ENCODE measurements around the gene DNMT3A.
"Not testable (repeated sequence)": the region's sequence is repeated elsewhere in the genome, so short reads cannot be mapped to it uniquely, and the experiment has no call there.

Gene DNMT3A

GRCh38 chr2:25234738-25235137, 107.0 kb downstream of the DNMT3A start:
- DNase-seq (ENCODE audit: low spot score): no peak

GRCh38 chr2:25233916-25234605, 107.7 kb downstream of the DNMT3A start:
- DNase-seq (ENCODE audit: low spot score): no peak

- no peak for DNase-seq (ENCODE audit: low spot score)
These were observed 109.4 kb downstream of the DNMT3A start for GRCh38 chr2:25232248-25232825.

GRCh38 chr2:25230948-25231311, 110.8 kb downstream of the DNMT3A start:
- DNase-seq (ENCODE audit: low spot score): no peak

GRCh38 chr2:25230198-25230947, 111.4 kb downstream of the DNMT3A start:
- DNase-seq (ENCODE audit: low spot score): no peak

- no peak for DNase-seq (ENCODE audit: low spot score)
These were observed 112.2 kb downstream of the DNMT3A start for GRCh38 chr2:25229279-25230197.

- DNase-seq (ENCODE audit: low spot score): peak; percentile 67
These were observed 112.9 kb downstream of the DNMT3A start for GRCh38 chr2:25228848-25229278.

- DNase-seq (ENCODE audit: low spot score): no peak
These were observed 114.1 kb downstream of the DNMT3A start for GRCh38 chr2:25227576-25227975.

GRCh38 chr2:25226827-25227226, 114.9 kb downstream of the DNMT3A start:
- DNase-seq (ENCODE audit: low spot score): no peak

- no peak for DNase-seq (ENCODE audit: low spot score)
These were observed 119.1 kb downstream of the DNMT3A start for GRCh38 chr2:25222477-25223121.

- no peak for DNase-seq (ENCODE audit: low spot score)
These were observed 120.1 kb downstream of the DNMT3A start for GRCh38 chr2:25221579-25221978.

GRCh38 chr2:25220313-25220712, 121.4 kb downstream of the DNMT3A start:
- DNase-seq (ENCODE audit: low spot score): no peak

GRCh38 chr2:25219621-25220020, 122.1 kb downstream of the DNMT3A start:
- DNase-seq (ENCODE audit: low spot score): no peak

- no peak for DNase-seq (ENCODE audit: low spot score)
These were observed 123.6 kb downstream of the DNMT3A start for GRCh38 chr2:25218100-25218499.

- DNase-seq (ENCODE audit: low spot score): no peak
These were observed 125.6 kb downstream of the DNMT3A start for GRCh38 chr2:25215948-25216679.

- no peak for DNase-seq (ENCODE audit: low spot score)
These were observed 126.5 kb downstream of the DNMT3A start for GRCh38 chr2:25215232-25215631.

- DNase-seq (ENCODE audit: low spot score): no peak
These were observed 128.5 kb downstream of the DNMT3A start for GRCh38 chr2:25213229-25213628.

- not testable (repeated sequence) for DNase-seq (ENCODE audit: low spot score)
These were observed 130.8 kb downstream of the DNMT3A start for GRCh38 chr2:25210923-25211322.

- DNase-seq (ENCODE audit: low spot score): no peak
These were observed 134.6 kb downstream of the DNMT3A start for GRCh38 chr2:25207078-25207545.

GRCh38 chr2:25204190-25204838, 137.4 kb downstream of the DNMT3A start:
- no peak for DNase-seq (ENCODE audit: low spot score)

Data from NAMALWA (cell line).